ENCODE results near the gene HBM.
"Not testable (repeated sequence)": the region's sequence is repeated elsewhere in the genome, so short reads cannot be mapped to it uniquely, and the experiment has no call there.

Gene HBM

DNA sequence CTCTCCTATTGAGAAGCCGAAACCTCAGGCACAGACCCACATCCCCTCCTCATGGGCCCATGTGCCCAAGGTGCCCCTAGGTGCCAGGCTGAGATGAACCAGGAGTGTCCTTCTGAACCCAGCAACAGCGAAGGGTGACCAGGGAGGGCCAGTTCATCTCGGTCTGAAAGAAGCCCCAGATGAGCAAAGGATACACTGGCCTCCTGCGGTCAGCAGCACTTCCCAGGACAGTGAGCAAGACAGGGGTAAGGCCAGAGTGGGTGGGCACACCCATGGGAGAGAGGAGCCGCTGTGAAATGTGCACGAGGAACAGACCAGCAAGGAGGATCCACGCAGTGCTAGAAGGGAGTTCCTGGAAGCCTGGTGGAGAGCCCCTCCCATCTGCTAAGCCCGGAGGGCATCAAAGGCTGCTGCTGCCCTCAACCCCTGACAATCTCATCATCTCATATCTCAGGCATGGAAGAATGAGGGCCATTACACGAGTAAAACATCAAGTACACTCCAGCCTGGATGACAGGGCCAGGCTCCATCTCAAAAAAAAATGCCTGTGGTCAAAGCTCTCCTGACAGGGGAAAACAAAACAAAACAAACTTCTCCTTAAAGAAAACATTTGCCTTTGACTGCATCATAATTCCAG is 16.6 kb upstream of the HBM start:
- DNase-seq: no peak

DNA sequence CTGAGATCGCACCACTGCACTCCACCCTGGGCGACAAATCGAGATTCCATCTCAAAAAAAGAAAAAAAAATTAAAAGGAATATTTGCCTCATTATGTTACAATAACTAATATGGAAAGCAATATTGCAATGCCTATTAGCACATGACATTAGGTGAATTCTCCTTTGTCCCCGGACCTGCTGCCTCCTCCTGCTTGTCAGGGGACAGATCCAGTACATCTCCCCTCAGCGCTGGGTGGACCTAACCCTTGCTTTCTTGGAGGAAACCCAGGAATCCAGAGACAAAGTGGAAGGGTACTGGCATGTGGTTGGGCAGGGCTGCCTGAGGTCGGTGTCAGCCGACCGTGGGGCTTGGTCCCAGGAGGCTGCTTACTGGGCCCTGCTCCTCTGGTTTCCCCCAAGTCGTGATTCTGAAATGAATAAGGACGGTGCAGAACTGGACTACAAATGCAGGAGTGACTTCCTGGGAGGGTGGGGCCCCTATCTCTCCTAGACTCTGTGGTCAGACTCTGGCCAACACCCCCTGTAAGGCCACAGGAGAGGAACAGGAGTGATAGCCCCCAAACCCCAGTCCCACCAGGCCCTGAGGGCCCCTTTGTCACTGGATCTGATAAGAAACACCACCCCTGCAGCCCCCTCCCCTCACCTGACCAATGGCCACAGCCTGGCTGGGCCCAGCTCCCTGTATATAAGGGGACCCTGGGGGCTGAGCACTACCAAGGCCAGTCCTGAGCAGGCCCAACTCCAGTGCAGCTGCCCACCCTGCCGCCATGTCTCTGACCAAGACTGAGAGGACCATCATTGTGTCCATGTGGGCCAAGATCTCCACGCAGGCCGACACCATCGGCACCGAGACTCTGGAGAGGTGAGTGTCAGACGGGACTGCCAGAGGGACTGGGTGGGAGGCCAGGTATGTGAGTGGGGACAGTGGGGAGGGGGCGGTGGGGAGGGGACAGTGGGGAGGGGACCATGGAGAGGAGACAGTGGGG is 13.3 kb upstream of the HBM start, which contains the start of gene HBZ:
HBZ (plus strand) TSS at position 504 of the 988 bp plus-strand sequence; CDS start at position 770, 266 bp downstream.
- DNase-seq: no peak

DNA sequence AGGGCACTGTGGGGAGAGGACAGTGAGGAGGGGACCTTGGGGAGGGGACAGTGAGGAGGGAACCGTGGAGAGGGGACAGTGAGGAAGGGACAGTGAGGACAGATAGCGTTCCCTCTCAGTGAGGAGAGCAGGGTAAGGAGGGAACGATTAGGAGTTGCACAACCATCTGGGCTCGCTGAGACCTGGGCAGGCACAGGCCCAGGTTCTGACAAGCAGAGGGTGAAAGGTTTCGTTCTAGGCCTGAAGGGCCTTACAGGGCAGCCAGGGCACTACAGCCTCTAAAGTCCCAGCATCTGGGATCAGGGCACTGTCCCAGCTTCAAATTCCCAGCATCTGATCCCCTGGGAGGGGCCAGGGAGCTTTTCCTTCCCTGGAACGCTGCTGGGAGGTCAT is 12.7 kb upstream of the HBM start:
- not testable (repeated sequence) for DNase-seq

- not testable (repeated sequence) for DNase-seq
Observed at GRCh38 chr16:153550-154216, 12.1 kb upstream of the HBM start.

- peak; percentile 14 for DNase-seq
Observed at GRCh38 chr16:154217-155030, 11.4 kb upstream of the HBM start.

DNA sequence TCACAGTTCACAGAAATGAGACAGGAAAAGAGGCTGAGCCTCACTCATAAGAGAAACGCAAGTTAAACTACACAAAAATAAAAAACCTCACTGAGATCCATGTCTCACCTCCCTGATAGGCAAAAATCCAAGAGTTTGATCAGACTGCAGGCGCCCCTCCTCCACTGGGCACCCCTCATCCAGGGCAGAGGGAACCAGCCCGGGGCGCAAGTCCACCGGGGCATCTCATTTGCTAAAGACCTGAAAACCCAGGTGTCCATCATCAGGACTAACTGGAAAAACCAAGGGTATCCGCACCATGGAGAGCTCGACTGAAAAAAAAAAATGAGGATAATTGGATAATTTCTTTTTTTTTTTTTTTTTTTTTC is 10.8 kb upstream of the HBM start:
- DNase-seq: no peak

DNA sequence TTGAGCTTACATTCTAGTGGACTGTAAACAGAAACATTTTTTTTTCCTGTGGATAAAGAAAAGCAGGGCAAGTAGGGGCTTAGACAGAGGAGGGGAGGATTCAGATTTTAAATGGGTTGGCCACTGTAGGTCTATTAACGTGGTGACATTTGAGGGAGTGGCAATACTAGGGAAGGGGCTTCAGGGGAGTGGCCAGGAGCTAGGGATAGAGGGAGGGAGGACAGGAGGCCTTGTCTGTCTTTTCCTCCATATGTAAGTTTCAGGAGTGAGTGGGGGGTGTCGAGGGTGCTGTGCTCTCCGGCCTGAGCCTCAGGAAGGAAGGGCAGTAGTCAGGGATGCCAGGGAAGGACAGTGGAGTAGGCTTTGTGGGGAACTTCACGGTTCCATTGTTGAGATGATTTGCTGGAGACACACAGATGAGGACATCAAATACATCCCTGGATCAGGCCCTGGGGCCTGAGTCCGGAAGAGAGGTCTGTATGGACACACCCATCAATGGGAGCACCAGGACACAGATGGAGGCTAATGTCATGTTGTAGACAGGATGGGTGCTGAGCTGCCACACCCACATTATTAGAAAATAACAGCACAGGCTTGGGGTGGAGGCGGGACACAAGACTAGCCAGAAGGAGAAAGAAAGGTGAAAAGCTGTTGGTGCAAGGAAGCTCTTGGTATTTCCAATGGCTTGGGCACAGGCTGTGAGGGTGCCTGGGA is 6.5 kb upstream of the HBM start:
- no peak for DNase-seq

GRCh38 chr16:160242-160641 is 5.5 kb upstream of the HBM start:
- not testable (repeated sequence) for DNase-seq

DNA sequence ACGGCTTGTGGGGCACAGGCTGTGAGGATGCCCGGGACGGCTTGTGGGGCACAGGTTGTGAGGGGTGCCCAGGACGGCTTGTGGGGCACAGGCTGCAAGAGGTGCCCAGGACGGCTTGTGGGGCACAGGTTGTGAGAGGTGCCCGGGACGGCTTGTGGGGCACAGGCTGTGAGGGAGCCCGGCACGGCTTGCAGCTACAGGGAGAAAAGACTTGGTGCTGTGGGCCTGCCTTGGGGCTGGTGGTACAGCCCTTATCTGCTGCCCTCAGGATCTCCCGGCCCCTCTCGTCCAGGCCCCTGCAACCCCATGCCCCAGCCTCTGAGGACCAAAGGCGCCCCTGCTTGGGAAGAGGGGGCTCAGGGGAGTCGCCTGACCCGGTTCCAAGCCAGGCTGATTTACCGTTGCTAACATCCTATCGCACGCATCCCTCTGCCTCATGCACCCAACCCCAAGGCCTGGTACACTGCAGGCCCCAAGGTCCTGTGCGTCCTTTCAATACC is 5.0 kb upstream of the HBM start:
- no peak for DNase-seq

- DNase-seq: no peak
Observed at GRCh38 chr16:162271-162991, 3.3 kb upstream of the HBM start.

DNA sequence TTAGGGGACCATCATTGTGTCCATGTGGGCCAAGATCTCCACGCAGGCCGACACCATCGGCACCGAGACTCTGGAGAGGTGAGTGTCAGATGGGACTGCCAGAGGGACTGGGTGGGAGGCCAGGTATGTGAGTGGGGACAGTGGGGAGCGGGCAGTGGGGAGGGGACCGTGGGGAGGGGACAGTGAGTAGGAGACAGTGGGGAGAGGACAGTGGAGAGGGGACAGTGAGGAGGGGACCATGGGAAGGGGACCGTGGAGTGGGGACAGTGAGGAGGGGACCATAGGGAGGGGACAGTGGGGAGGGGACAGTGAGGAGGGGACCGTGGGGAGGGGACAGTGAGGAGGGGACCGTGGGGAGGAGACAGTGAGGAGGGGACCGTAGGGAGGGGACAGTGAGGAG is 2.6 kb upstream of the HBM start:
- not testable (repeated sequence) for DNase-seq

DNA sequence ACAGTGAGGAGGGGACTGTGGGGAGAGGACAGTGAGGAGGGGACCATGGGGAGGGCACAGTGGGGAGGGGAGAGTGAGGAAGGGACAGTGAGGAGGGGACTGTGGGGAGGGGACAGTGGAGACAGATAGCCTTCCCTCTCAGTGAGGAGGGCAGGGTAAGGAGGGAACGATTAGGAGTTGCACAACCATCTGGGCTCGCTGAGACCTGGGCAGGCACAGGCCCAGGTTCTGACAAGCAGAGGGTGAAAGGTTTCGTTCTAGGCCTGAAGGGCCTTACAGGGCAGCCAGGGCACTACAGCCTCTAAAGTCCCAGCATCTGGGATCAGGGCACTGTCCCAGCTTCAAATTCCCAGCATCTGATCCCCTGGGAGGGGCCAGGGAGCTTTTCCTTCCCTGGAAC is 2.1 kb upstream of the HBM start:
- not testable (repeated sequence) for DNase-seq

DNA sequence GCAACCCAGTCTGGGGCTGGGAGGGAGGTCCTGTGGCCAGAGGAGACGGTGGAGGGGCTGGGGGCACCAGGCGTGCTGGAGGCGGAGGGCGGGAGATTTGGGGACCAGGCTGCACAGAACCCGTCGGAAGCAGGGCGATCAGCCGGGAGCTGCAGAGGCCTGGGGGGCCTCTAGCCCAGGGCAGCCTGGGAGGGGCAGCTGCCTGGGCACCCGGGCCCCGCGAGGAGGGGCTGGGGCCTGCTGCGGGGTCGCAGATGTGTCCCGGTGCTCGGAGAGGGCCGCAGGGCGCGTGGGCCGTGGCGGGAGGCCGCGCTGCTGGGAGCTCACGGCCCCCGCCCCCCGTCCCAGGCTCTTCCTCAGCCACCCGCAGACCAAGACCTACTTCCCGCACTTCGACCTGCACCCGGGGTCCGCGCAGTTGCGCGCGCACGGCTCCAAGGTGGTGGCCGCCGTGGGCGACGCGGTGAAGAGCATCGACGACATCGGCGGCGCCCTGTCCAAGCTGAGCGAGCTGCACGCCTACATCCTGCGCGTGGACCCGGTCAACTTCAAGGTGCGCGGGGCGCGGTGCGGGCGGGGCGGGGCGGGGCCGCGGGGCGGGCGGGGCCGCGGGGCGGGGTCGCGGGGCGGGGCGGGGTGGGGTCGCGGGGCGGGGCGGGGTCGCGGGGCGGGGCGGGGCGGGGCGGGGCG is 1.5 kb upstream of the HBM start:
- DNase-seq: not testable (repeated sequence)

GRCh38 chr16:164827-165538 is 795 bp upstream of the HBM start:
- no peak for DNase-seq

DNA sequence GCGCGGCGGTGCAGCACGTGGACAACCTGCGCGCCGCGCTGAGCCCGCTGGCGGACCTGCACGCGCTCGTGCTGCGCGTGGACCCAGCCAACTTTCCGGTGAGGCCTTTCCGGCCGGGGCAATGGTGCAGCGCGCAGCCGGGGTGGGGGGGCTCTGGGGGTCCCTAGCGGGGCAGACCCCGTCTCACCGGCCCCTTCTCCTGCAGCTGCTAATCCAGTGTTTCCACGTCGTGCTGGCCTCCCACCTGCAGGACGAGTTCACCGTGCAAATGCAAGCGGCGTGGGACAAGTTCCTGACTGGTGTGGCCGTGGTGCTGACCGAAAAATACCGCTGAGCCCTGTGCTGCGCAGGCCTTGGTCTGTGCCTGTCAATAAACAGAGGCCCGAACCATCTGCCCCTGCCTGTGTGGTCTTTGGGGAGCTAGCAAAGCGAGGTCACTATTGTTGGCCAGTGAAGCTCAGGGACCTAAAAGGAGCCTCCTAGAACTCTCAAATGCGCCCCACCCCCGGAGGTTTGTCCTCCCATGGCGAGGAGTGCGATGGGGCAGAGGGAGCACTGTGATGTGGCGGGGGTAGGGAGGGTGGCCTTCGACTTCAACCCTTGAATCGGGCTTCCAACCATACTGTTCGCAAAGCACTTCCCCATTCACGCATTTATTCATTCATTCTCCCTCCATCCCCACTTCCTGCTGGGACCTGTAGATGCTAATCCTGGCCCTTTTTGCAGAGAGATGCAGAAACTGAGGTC is 770 bp downstream of the HBM start:
- DNase-seq: no peak

DNA sequence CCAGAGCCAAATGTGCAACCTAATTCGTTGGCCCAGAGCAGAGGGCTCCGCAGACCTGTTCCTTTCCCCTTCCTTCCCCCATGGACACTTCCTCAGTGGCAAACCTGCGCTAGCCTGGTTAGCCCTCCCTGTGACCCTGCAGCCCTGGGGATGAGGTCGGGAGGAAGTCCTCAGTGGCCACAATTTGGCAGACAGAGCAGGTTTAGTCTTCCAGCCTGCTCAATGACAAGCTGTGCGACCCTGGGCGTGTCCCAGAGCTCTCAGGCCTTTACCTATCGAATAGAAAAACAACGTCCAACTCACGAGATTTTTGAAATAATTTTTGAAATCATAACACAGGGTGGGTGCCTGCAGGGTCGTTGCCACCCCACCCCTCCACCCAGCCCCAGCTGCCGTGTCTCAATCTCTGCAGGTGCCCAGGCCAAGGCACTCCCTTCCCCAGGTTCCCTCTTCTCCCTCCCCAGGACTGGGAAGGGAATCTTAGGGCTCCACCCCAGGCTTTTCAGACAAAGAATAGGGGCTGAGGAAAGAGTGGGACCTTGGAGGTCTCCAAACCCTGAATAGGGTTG is 1.4 kb downstream of the HBM start:
- no peak for DNase-seq

DNA sequence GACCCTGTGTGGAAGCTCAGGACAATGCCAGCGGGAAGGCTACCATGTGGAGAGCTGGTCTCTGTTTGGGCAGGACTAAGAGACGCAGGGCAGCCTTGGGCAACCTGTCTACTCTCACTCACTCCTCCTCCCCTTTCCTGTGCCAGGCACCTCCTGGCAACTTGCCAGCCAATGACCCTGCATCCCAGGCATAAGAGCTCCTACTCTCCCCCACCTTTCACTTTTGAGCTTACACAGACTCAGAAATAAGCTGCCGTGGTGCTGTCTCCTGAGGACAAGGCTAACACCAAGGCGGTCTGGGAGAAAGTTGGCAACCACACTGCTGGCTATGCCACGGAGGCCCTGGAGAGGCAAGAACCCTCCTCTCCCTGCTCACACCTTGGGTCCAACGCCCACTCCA is 2.6 kb downstream of the HBM start:
- DNase-seq: no peak

DNA sequence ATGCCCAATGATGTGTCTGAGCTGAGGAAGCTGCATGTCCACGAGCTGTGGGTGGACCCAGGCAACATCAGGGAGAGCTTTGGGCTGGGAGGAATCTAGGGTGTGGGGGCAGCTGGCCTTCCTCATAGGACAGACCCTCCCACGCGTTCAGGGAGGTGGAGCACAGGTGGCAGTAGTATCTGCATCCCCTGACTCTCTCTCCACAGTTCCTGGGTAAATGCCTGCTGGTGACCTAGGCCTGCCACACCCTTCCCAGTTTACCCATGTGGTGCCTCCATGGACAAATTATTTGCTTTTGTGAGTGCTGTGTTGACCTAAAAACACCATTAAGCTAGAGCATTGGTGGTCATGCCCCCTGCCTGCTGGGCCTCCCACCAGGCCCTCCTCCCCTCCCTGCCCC is 3.2 kb downstream of the HBM start:
- DNase-seq: no peak

DNA sequence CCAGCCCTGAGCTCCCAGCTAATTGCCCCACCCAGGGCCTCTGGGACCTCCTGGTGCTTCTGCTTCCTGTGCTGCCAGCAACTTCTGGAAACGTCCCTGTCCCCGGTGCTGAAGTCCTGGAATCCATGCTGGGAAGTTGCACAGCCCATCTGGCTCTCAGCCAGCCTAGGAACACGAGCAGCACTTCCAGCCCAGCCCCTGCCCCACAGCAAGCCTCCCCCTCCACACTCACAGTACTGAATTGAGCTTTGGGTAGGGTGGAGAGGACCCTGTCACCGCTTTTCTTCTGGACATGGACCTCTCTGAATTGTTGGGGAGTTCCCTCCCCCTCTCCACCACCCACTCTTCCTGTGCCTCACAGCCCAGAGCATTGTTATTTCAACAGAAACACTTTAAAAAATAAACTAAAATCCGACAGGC is 4.3 kb downstream of the HBM start:
- DNase-seq: not testable (repeated sequence)
